Measurements from ENCODE around the gene PPP1R2.
A peak's percentile ranks its signal among the peaks of the same experiment; 100 is the strongest.
"Not testable (repeated sequence)": the region's sequence is repeated elsewhere in the genome, so short reads cannot be mapped to it uniquely, and the experiment has no call there.

PPP1R2 gene

GRCh38 chr3:195531683-195532082 is 11.4 kb downstream of the PPP1R2 start:
- TF ChIP-seq CTCF (conservative IDR thresholded peaks at IDR 0.05; ENCODE audit: low read length) = no peak
- no peak overlapping the region for H3K4me3 ChIP-seq (ENCODE audit: low read length)
- DNase-seq (ENCODE audit: low read depth) = no peak

GRCh38 chr3:195526492-195526891 is 16.6 kb downstream of the PPP1R2 start:
- no peak for TF ChIP-seq CTCF (conservative IDR thresholded peaks at IDR 0.05; ENCODE audit: low read length)
- H3K4me3 ChIP-seq (ENCODE audit: low read length) = no peak overlapping the region
- DNase-seq (ENCODE audit: low read depth) = no peak

DNA sequence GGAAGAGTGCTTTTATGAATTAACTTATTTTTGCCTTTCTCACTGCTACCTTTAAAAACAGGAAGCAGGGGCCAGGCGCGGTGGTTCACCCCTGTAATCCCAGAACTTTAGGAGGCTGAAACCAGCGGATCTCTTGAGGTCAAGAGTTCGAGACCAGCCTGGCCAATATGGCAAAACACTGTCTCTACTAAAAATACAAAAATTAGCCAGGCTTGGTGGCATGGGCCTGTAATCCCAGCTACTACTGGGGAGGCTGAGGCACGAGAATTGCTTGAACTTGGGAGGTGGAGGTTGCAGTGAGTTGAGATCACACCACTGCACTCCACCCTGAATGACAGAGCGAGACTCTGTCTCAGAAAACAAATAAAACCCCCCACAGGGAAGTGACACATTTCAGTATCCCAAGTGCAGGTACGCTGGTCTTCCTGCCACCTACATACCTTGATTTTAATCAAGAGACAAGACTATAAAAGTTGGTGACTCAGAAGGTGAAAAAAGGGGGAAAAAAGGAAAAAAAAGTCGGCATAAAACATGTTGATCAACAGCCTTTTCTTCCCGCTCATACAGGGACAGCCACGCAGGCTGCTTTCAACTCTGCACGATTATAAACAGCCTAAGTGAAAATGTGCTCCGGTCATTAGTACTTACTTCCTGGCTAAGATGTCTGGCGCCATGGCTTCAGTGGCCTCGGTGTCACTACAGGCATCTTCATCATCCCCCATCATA is 18.8 kb downstream of the PPP1R2 start:
- no peak for TF ChIP-seq CTCF (conservative IDR thresholded peaks at IDR 0.05; ENCODE audit: low read length)
- H3K4me3 ChIP-seq (ENCODE audit: low read length) = no peak overlapping the region
- DNase-seq (ENCODE audit: low read depth) = no peak

- DNase-seq (ENCODE audit: low read depth) = peak; percentile 31
- TF ChIP-seq CTCF (conservative IDR thresholded peaks at IDR 0.05; ENCODE audit: low read length) = peak; percentile 62
- no peak overlapping the region for H3K4me3 ChIP-seq (ENCODE audit: low read length)
These were observed 20.7 kb downstream of the PPP1R2 start for GRCh38 chr3:195522254-195523023.

DNA sequence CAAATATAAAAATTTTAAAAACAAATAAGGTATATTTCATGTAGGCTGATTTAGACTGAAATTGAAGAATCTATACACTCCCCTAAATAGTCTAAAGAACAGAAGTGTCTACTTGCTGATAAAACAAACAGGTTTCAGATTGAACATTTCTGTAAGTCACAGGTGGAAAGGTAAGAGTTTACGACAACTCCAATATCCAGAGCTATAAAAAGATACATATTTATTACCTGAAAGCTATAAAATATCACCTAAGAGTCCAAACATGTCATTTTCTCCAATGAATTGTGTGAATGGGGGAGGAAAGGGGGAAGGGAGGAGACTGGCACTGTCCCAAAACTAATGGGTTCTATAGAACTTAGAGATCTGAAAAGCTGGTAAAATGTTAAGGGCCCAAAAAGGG is 26.1 kb downstream of the PPP1R2 start:
- TF ChIP-seq CTCF (conservative IDR thresholded peaks at IDR 0.05; ENCODE audit: low read length) = no peak

DNA sequence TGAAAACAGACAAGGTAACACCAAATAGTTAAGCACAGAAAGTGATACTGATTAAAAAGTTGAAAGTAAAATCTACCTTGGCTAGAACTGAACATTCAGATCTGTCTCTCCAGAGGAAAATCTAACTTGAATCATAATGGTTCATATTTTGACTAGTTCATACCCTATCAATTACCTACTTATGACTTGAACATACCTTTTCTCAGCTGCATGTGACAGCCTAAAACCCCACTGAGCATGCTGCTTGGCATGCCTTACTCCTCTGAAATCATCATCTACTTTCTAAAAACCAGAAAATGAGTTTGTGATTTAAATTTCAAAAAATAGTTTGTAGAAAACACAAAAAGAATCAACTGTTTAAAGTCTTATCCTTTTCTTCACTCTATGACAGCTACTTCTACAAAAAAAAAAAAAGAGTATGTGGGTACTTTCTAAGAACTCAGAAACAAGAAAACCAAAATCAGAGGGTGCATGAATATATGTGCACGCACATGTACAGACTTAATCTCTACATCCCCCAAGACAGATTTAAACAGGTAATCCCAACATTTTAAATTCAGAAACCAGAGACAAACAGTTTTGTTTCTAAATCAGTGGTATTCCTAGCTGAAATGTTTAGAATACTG is 28.4 kb downstream of the PPP1R2 start:
- H3K4me3 ChIP-seq (ENCODE audit: low read length); DNase-seq (ENCODE audit: low read depth): not testable (repeated sequence)

More for the DNA sequence above, 26.1 kb downstream of the PPP1R2 start:
- no peak overlapping the region for H3K4me3 ChIP-seq (ENCODE audit: low read length)
- no peak for DNase-seq (ENCODE audit: low read depth)

GRCh38 chr3:195512798-195513345 is 30.3 kb downstream of the PPP1R2 start:
- no peak for DNase-seq (ENCODE audit: low read depth)
- H3K4me3 ChIP-seq (ENCODE audit: low read length) = no peak overlapping the region
- no peak for TF ChIP-seq CTCF (conservative IDR thresholded peaks at IDR 0.05; ENCODE audit: low read length)

Data from AG10803 (cell line).